ENCODE measurements around the gene DZANK1. TPM values are rescaled to one million over a fixed set of nuclear protein-coding genes. Genes with fewer than 3 reads are reported as not detected.
"Not testable (repeated sequence)": the region's sequence is repeated elsewhere in the genome, so short reads cannot be mapped to it uniquely, and the experiment has no call there.

Gene DZANK1
- total and polyA plus RNA-seq, 2 experiments from 2014 or later = 7.9 to 8.3 TPM

GRCh38 chr20:18400460-18400859 is 66.4 kb downstream of the DZANK1 start:
- Histone ChIP-seq H3K27me3 (ENCODE audit: insufficient read depth) (no peaks in the 10 kb centered on the region), H3F3A (replicated peaks; ENCODE audit: low read depth) (no peaks in the 10 kb centered on the region), H3K4me3 (no peak overlapping the region), H3K9me2 (ENCODE audit: insufficient read depth) (no peaks in the 10 kb centered on the region), H2AFZ (no peak overlapping the region), H3K79me2 (replicated peaks; ENCODE audit: insufficient read depth) (no peaks in the 10 kb centered on the region), H3K4me2 (no peak overlapping the region), H3K4me1 (ENCODE audit: insufficient read depth) (no peaks in the 10 kb centered on the region), H4K20me1 (replicated peaks; ENCODE audit: insufficient read depth) (no peaks in the 10 kb centered on the region), H3K36me3 (ENCODE audit: insufficient read depth) (no peaks in the 10 kb centered on the region), H3K27ac (ENCODE audit: low read depth) (no peak overlapping the region)
- Mint-ChIP-seq H3K27ac (no peak overlapping the region), H3K9me3 (peaks cover 2% of the 10 kb centered on the region; the same call in 1 of the 3 replicates), H3K4me3 (no peak overlapping the region), H3K27me3 (ENCODE audit: insufficient read depth, low read depth, poor library complexity) (no peaks in the 10 kb centered on the region), H3K4me1 (peaks cover 3% of the 10 kb centered on the region; the same call in 1 of the 3 replicates), H3K36me3 (ENCODE audit: low read depth) (peaks cover 38% of the 10 kb centered on the region)
- ATAC-seq (no peak), DNase-seq (ENCODE audit: low spot score) (no peak)
- no peak for TF ChIP-seq STAT1 (IDR thresholded peaks at IDR 0.05; ENCODE audit: unreplicated experiment)

GRCh38 chr20:18398713-18399112 is 68.1 kb downstream of the DZANK1 start:
- not testable (repeated sequence) for H3K4me1 ChIP-seq (ENCODE audit: insufficient read depth); H3K9me3 Mint-ChIP-seq; H3K27me3 ChIP-seq (ENCODE audit: insufficient read depth); H3K4me2 ChIP-seq; H3K27me3 Mint-ChIP-seq (ENCODE audit: insufficient read depth, low read depth, poor library complexity); H4K20me1 ChIP-seq (replicated peaks; ENCODE audit: insufficient read depth); H3K36me3 ChIP-seq (ENCODE audit: insufficient read depth); H2AFZ ChIP-seq; H3K4me3 ChIP-seq; H3K9me2 ChIP-seq (ENCODE audit: insufficient read depth); H3K4me3 Mint-ChIP-seq; H3K27ac ChIP-seq (ENCODE audit: low read depth); H3F3A ChIP-seq (replicated peaks; ENCODE audit: low read depth); H3K27ac Mint-ChIP-seq; ATAC-seq; H3K79me2 ChIP-seq (replicated peaks; ENCODE audit: insufficient read depth); DNase-seq (ENCODE audit: low spot score)
- H3K4me1 Mint-ChIP-seq = peaks cover 11% of the 10 kb centered on the region; the same call in 2 of the 3 replicates
- H3K36me3 Mint-ChIP-seq (ENCODE audit: low read depth) = peaks cover 30% of the 10 kb centered on the region

GRCh38 chr20:18397030-18397429 is 69.8 kb downstream of the DZANK1 start:
- peaks cover 17% of the 10 kb centered on the region for H3K36me3 Mint-ChIP-seq (ENCODE audit: low read depth)
- Histone ChIP-seq H3K36me3 (ENCODE audit: insufficient read depth) (no peaks in the 10 kb centered on the region; the same call in 1 of the 2 replicates), H3K4me2 (no peak overlapping the region), H4K20me1 (replicated peaks; ENCODE audit: insufficient read depth) (no peaks in the 10 kb centered on the region), H3K4me3 (no peak overlapping the region), H3F3A (replicated peaks; ENCODE audit: low read depth) (no peaks in the 10 kb centered on the region), H3K79me2 (replicated peaks; ENCODE audit: insufficient read depth) (no peaks in the 10 kb centered on the region), H3K27ac (ENCODE audit: low read depth) (no peak overlapping the region), H3K27me3 (ENCODE audit: insufficient read depth) (no peaks in the 10 kb centered on the region), H3K4me1 (ENCODE audit: insufficient read depth) (peaks cover 5% of the 10 kb centered on the region; the same call in 1 of the 2 replicates), H3K9me2 (ENCODE audit: insufficient read depth) (no peaks in the 10 kb centered on the region), H2AFZ (no peak overlapping the region)
- H3K27ac Mint-ChIP-seq = no peak overlapping the region
- ATAC-seq (no peak), DNase-seq (ENCODE audit: low spot score) (no peak)
- peaks cover 2% of the 10 kb centered on the region; the same call in 1 of the 3 replicates for H3K9me3 Mint-ChIP-seq
- H3K27me3 Mint-ChIP-seq (ENCODE audit: insufficient read depth, low read depth, poor library complexity) = no peaks in the 10 kb centered on the region
- H3K4me3 Mint-ChIP-seq = no peak overlapping the region
- H3K4me1 Mint-ChIP-seq = peaks cover 12% of the 10 kb centered on the region; the same call in 2 of the 3 replicates
- TF ChIP-seq ETS1 (IDR thresholded peaks at IDR 0.05) = no peak
- TF ChIP-seq POLR2AphosphoS5 (IDR thresholded peaks at IDR 0.05; ENCODE audit: low read depth) = no peak
- no peak for TF ChIP-seq EZH2 (IDR thresholded peaks at IDR 0.05; ENCODE audit: low read depth, unreplicated experiment)
- TF ChIP-seq, protein P1, sequence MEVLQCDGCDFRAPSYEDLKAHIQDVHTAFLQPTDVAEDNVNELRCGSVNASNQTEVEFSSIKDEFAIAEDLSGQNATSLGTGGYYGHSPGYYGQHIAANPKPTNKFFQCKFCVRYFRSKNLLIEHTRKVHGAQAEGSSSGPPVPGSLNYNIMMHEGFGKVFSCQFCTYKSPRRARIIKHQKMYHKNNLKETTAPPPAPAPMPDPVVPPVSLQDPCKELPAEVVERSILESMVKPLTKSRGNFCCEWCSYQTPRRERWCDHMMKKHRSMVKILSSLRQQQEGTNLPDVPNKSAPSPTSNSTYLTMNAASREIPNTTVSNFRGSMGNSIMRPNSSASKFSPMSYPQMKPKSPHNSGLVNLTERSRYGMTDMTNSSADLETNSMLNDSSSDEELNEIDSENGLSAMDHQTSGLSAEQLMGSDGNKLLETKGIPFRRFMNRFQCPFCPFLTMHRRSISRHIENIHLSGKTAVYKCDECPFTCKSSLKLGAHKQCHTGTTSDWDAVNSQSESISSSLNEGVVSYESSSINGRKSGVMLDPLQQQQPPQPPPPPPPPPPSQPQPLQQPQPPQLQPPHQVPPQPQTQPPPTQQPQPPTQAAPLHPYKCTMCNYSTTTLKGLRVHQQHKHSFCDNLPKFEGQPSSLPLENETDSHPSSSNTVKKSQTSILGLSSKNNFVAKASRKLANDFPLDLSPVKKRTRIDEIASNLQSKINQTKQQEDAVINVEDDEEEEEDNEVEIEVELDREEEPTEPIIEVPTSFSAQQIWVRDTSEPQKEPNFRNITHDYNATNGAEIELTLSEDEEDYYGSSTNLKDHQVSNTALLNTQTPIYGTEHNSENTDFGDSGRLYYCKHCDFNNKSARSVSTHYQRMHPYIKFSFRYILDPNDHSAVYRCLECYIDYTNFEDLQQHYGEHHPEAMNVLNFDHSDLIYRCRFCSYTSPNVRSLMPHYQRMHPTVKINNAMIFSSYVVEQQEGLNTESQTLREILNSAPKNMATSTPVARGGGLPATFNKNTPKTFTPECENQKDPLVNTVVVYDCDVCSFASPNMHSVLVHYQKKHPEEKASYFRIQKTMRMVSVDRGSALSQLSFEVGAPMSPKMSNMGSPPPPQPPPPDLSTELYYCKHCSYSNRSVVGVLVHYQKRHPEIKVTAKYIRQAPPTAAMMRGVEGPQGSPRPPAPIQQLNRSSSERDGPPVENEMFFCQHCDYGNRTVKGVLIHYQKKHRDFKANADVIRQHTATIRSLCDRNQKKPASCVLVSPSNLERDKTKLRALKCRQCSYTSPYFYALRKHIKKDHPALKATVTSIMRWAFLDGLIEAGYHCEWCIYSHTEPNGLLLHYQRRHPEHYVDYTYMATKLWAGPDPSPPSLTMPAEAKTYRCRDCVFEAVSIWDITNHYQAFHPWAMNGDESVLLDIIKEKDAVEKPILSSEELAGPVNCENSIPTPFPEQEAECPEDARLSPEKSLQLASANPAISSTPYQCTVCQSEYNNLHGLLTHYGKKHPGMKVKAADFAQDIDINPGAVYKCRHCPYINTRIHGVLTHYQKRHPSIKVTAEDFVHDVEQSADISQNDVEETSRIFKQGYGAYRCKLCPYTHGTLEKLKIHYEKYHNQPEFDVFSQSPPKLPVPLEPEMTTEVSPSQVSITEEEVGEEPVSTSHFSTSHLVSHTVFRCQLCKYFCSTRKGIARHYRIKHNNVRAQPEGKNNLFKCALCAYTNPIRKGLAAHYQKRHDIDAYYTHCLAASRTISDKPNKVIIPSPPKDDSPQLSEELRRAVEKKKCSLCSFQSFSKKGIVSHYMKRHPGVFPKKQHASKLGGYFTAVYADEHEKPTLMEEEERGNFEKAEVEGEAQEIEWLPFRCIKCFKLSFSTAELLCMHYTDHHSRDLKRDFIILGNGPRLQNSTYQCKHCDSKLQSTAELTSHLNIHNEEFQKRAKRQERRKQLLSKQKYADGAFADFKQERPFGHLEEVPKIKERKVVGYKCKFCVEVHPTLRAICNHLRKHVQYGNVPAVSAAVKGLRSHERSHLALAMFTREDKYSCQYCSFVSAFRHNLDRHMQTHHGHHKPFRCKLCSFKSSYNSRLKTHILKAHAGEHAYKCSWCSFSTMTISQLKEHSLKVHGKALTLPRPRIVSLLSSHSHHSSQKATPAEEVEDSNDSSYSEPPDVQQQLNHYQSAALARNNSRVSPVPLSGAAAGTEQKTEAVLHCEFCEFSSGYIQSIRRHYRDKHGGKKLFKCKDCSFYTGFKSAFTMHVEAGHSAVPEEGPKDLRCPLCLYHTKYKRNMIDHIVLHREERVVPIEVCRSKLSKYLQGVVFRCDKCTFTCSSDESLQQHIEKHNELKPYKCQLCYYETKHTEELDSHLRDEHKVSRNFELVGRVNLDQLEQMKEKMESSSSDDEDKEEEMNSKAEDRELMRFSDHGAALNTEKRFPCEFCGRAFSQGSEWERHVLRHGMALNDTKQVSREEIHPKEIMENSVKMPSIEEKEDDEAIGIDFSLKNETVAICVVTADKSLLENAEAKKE (CRISPR knock-in tag; IDR thresholded peaks at IDR 0.05) = no peak
